ENCODE results near the gene IGFL3. TPM values are rescaled to one million over a fixed set of nuclear protein-coding genes. Genes with fewer than 3 reads are reported as not detected.
A peak's percentile ranks its signal among the peaks of the same experiment; 100 is the strongest.

IGFL3 gene
- total RNA-seq, 4 donors from 2014 or later: not detected

DNA sequence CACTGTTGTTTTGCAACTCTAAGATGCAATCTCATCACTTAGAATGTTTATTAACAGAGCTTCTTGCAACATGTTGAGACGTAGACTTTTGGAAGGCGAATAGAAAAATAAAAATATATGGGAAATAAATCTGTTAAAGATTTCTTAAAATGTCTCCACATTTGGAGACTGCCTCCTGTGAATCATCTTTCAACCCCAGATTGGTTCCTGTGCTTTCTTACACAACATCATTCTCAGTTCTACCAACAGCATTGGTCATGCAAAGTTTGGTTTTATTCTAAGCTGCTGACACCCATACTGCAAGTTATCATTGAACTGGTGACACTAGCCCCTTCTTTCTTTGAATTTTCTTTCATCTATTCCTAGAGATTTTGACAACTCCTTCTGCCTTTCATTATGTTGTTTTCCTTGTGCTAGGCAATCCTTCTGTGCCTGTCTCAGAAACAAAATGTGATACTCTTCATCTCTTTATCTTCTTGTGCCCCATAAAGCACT, 1.6 kb upstream of the IGFL3 start:
- H3K4me1 ChIP-seq: no peaks in the 10 kb centered on the region
- TF ChIP-seq POLR2A (IDR thresholded peaks at IDR 0.05; ENCODE audit: low read depth): no peak
- TF ChIP-seq, protein P1, sequence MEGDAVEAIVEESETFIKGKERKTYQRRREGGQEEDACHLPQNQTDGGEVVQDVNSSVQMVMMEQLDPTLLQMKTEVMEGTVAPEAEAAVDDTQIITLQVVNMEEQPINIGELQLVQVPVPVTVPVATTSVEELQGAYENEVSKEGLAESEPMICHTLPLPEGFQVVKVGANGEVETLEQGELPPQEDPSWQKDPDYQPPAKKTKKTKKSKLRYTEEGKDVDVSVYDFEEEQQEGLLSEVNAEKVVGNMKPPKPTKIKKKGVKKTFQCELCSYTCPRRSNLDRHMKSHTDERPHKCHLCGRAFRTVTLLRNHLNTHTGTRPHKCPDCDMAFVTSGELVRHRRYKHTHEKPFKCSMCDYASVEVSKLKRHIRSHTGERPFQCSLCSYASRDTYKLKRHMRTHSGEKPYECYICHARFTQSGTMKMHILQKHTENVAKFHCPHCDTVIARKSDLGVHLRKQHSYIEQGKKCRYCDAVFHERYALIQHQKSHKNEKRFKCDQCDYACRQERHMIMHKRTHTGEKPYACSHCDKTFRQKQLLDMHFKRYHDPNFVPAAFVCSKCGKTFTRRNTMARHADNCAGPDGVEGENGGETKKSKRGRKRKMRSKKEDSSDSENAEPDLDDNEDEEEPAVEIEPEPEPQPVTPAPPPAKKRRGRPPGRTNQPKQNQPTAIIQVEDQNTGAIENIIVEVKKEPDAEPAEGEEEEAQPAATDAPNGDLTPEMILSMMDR (IDR thresholded peaks at IDR 0.05): no peak
- TF ChIP-seq POLR2AphosphoS5 (IDR thresholded peaks at IDR 0.05): no peak
- TF ChIP-seq EP300 (IDR thresholded peaks at IDR 0.05): no peak
- WGBS: 89% methylated on average over 2 of the region's 2 CpGs
- no peaks in the 10 kb centered on the region for H3K36me3 ChIP-seq
- H3K27ac ChIP-seq (replicated peaks in 1 of 4): no peak overlapping the region
- peaks cover 0 to 17% (median 0%) of the 10 kb centered on the region in 4 donors for H3K27me3 ChIP-seq
- no peaks in the 10 kb centered on the region for H3K9me3 ChIP-seq
- intact Hi-C loops (cut with DNase I): no loop called here
- no peak for DNase-seq (ENCODE audit: extremely low spot score)
- no peak overlapping the region for H3K4me3 ChIP-seq

DNA sequence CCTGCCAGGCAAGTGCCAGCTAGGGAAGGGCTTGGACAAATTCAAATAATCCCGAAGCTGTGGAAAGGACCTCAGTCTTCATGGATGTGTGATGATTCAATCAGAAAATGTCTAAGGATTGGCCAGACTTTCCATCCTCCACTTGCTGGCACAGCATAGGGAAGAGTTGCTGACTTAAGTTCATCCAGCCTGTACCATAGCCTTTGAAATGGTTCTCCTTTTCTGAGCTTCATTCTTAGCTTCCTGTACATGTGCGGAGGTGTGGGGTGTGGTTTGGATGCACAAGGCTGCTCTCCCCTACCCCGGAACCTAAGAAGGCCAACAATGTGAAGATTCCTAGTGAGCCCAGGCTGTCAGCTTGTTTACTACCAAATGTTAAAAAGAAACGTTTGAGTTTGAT, 959 bp upstream of the IGFL3 start:
- no peaks in the 10 kb centered on the region for H3K4me1 ChIP-seq
- 73% methylated on average over 4 of the region's 4 CpGs for WGBS
- peaks cover 0 to 17% (median 0%) of the 10 kb centered on the region in 4 donors for H3K27me3 ChIP-seq
- no peaks in the 10 kb centered on the region for H3K36me3 ChIP-seq
- H3K4me3 ChIP-seq: no peak overlapping the region
- no peaks in the 10 kb centered on the region for H3K9me3 ChIP-seq
- no peak overlapping the region for H3K27ac ChIP-seq (replicated peaks in 1 of 4)
- DNase-seq (ENCODE audit: extremely low spot score): peak; percentile 70
- TF ChIP-seq EP300 (IDR thresholded peaks at IDR 0.05) (no peak), POLR2A (IDR thresholded peaks at IDR 0.05; ENCODE audit: low read depth) (no peak), POLR2AphosphoS5 (IDR thresholded peaks at IDR 0.05) (no peak)
- TF ChIP-seq, protein P1 (IDR thresholded peaks at IDR 0.05): no peak
- intact Hi-C loops (cut with DNase I): no loop called here

DNA sequence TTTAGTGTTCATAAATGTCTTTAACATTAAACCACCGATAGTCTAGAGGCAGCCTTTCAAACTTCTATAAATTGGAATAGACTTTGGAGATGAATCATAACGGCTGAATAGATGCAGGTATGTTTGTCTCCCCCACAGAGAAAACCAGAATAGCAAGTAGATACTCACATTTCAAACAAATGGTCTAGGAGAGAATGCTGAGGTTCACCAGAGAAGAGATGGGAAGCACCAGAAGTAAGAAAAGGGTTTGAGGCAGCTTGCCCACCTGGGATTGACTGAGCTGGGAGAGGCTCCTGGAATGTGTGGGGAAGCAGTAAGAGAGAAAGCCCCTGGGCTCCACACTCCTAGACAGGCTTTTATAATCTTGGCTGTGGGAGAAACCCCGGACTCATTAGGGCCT, 6.4 kb downstream of the IGFL3 start:
- 98% methylated on average over 2 of the region's 3 CpGs for WGBS
- H3K4me3 ChIP-seq: no peak overlapping the region
- H3K36me3 ChIP-seq: no peaks in the 10 kb centered on the region
- intact Hi-C loops (cut with DNase I): no loop called here
- no peak overlapping the region for H3K27ac ChIP-seq (replicated peaks in 1 of 4)
- peaks cover 0 to 4% (median 0%) of the 10 kb centered on the region in 4 donors for H3K9me3 ChIP-seq
- no peak for DNase-seq (ENCODE audit: extremely low spot score)
- H3K4me1 ChIP-seq: no peaks in the 10 kb centered on the region
- TF ChIP-seq POLR2A (IDR thresholded peaks at IDR 0.05; ENCODE audit: low read depth) (no peak), POLR2AphosphoS5 (IDR thresholded peaks at IDR 0.05) (no peak), EP300 (IDR thresholded peaks at IDR 0.05) (no peak)
- TF ChIP-seq, protein P1 (IDR thresholded peaks at IDR 0.05): no peak
- H3K27me3 ChIP-seq: peaks cover 0 to 54% (median 0%) of the 10 kb centered on the region in 4 donors

DNA sequence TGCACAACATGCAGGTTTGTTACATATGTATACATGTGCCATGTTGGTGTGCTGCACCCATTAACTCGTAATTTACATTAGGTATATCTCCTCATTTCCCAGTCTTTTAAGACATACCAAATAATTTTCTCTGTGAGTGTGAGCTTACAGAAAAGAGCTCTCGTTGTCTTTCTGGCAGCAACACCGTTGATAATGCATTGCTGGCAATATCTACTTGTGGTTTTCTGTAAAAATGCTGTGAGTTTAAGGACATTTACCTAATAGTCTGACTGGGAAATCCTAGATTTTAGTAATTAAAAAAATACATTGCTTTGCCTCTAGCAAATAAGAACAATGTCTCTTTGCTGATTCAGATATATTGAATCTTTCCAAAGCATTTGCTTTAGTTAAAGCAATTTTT, 8.4 kb downstream of the IGFL3 start:
- H3K4me1 ChIP-seq: no peaks in the 10 kb centered on the region
- no peaks in the 10 kb centered on the region for H3K36me3 ChIP-seq
- DNase-seq (ENCODE audit: extremely low spot score): no peak
- WGBS: 52% methylated on average over 3 of the region's 3 CpGs
- no peak overlapping the region for H3K4me3 ChIP-seq
- H3K27me3 ChIP-seq: peaks cover 0 to 68% (median 0%) of the 10 kb centered on the region in 4 donors
- no peak overlapping the region for H3K27ac ChIP-seq (replicated peaks in 1 of 4)
- intact Hi-C loops (cut with DNase I): no loop called here
- peaks cover 0 to 4% (median 0%) of the 10 kb centered on the region in 4 donors for H3K9me3 ChIP-seq
- TF ChIP-seq POLR2AphosphoS5 (IDR thresholded peaks at IDR 0.05) (no peak), EP300 (IDR thresholded peaks at IDR 0.05) (no peak), POLR2A (IDR thresholded peaks at IDR 0.05; ENCODE audit: low read depth) (no peak)
- TF ChIP-seq, protein P1 (IDR thresholded peaks at IDR 0.05): no peak
